SK-N-SH treated with all-trans-retinoic acid at 6 μM for 48 hours (cell line): ENCODE measurements around the gene GPATCH2.

Experiments
- ARNTL ChIP-seq: fragments of 450-650 bp; formaldehyde crosslinking; IDR thresholded peaks from 2 replicates; pipeline ENCODE4 v1.5.0; 2020; ENCODE audit warnings: low read depth, mild to moderate bottlenecking, moderate library complexity, borderline replicate concordance
- ISL1 ChIP-seq: fragments of 250-450 bp; sonication (Bioruptor Pico); IDR thresholded peaks from 2 replicates; pipeline ENCODE4 v2.1.2; 2022; ENCODE audit warnings: mild to moderate bottlenecking, moderate library complexity
- RARB ChIP-seq: fragments of 250-450 bp; sonication (Bioruptor Pico); IDR thresholded peaks from 2 replicates; pipeline ENCODE4 v1.8.0; 2021; ENCODE audit warnings: mild to moderate bottlenecking, moderate library complexity
- ZFP3 ChIP-seq: fragments of 250-450 bp; sonication (Bioruptor Pico); IDR thresholded peaks from 2 replicates; pipeline ENCODE4 v1.5.0; 2020; ENCODE audit warnings: mild to moderate bottlenecking, moderate library complexity
- ZFP30 ChIP-seq: fragments of 450-650 bp; formaldehyde crosslinking; IDR thresholded peaks from 2 replicates; pipeline ENCODE4 v1.5.0; 2022; ENCODE audit warnings: mild to moderate bottlenecking, moderate library complexity
- TF ChIP-seq, protein P1 (sequence below): fragments of 250-450 bp; sonication (Bioruptor Pico); IDR thresholded peaks from 2 replicates; pipeline ENCODE4 v1.5.1; 2020; ENCODE audit warnings: low read depth, mild to moderate bottlenecking, moderate library complexity
- TF ChIP-seq, protein P2 (sequence below): fragments of 250-450 bp; sonication (Bioruptor Pico); IDR thresholded peaks from 2 replicates; pipeline ENCODE4 v1.8.0; 2021; ENCODE audit warnings: low read depth, mild to moderate bottlenecking, moderate library complexity, borderline replicate concordance

DNA sequence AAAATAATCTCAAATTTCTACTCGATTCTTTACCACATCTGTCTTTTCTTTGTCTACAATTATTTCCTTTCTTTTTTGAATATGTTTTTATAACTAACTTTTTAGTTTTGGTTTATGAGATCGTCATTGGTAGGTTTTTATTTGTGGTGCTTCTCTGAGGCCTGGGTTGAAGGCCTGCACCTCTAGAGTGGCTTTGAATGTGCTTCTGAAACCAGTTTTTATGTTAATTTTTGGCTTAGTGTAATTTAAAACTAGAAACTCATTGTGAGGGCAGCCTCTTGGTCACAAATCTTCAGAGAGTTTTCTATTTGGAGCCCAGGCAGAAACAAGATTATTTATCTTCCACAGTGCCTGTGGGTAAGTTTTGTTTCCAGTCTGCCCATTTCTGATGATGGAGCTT is 187.0 kb downstream of the GPATCH2 start:
- TF ChIP-seq, protein P1, sequence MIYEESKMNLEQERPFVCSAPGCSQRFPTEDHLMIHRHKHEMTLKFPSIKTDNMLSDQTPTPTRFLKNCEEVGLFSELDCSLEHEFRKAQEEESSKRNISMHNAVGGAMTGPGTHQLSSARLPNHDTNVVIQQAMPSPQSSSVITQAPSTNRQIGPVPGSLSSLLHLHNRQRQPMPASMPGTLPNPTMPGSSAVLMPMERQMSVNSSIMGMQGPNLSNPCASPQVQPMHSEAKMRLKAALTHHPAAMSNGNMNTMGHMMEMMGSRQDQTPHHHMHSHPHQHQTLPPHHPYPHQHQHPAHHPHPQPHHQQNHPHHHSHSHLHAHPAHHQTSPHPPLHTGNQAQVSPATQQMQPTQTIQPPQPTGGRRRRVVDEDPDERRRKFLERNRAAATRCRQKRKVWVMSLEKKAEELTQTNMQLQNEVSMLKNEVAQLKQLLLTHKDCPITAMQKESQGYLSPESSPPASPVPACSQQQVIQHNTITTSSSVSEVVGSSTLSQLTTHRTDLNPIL (CRISPR knock-in tag) = no peak
- no peak for TF ChIP-seq RARB (CRISPR knock-in tag)
- TF ChIP-seq ARNTL = no peak
- TF ChIP-seq ZFP3 (CRISPR knock-in tag) = no peak
- TF ChIP-seq ZFP30 = no peak
- TF ChIP-seq, protein P2, sequence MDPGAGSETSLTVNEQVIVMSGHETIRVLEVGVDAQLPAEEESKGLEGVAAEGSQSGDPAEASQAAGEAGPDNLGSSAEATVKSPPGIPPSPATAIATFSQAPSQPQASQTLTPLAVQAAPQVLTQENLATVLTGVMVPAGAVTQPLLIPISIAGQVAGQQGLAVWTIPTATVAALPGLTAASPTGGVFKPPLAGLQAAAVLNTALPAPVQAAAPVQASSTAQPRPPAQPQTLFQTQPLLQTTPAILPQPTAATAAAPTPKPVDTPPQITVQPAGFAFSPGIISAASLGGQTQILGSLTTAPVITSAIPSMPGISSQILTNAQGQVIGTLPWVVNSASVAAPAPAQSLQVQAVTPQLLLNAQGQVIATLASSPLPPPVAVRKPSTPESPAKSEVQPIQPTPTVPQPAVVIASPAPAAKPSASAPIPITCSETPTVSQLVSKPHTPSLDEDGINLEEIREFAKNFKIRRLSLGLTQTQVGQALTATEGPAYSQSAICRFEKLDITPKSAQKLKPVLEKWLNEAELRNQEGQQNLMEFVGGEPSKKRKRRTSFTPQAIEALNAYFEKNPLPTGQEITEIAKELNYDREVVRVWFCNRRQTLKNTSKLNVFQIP = no peak
- no peak for TF ChIP-seq ISL1 (CRISPR knock-in tag)
